ENCODE results near the gene KANSL1L. TPM values are rescaled to one million over a fixed set of nuclear protein-coding genes. Genes with fewer than 3 reads are reported as not detected.

KANSL1L gene
- total RNA-seq, 1 experiment from 2014 or later = 7.4 TPM

DNA sequence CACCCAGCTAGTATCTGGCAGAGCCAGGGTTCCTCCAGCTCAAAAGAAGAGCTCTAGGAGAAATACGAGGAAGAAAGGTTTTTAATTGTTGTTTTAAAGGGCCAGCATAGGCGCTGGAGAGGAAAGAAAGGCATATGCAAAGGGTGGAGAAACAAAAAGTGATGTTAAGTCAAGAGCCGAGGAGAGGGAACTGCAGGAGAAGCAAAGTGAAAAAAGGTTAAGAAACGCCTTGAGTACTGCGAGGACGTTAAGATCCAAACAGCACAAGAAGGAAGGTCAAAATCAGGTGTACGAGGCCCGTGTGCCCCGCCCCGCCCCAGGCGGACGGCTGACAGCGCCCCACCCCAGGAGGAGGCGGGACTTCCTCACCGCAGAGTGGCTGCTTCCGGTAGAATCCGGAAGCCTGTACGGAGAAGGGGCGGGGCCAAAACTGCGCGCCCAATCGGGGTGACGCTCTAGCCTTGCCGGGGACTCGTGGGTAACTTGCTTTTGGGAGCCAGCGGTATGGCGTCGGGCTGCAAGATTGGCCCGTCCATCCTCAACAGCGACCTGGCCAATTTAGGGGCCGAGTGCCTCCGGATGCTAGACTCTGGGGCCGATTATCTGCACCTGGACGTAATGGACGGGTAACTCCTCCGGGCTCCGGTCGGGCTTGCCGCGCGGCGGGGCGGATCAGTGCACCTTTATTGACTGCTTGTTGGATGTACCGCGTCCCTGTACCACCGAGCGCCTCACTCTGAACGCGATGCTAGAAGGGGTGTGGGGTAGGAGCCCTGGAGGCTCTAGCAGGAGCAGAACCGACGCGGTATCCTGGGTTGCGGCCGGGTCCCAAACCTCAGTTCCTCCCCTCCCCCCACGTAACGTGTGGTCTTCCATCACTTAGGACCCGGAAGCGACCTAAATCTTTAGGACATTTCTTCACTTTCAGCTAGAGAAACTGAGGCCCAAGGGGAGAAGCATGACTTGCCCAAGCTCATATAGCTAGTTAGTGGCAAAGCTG lies 168.8 kb downstream of the KANSL1L start, which contains the start of gene RPE:
RPE (plus strand) TSS at position 481 of the 1,000 bp plus-strand sequence; CDS start at position 505, 24 bp downstream.
- intact Hi-C loops (cut with micrococcal nuclease) = loop anchor here (2.0 kb wide), 1 partner anchor 168 kb away; the partner anchor contains the start of gene KANSL1L
- H3K27me3 Mint-ChIP-seq (ENCODE audit: insufficient read depth, unreplicated experiment) = no peaks in the 10 kb centered on the region
- H3K9me3 Mint-ChIP-seq (ENCODE audit: unreplicated experiment) = no peaks in the 10 kb centered on the region
- peak within 1 kb of the TSS; percentile 91 for H3K27ac Mint-ChIP-seq (ENCODE audit: low read depth, unreplicated experiment)
- peak within 1 kb of the TSS; percentile 91 for H3K4me3 Mint-ChIP-seq (ENCODE audit: unreplicated experiment)
- POLR2A ChIA-PET = interaction anchor here (0.7 to 1.9 kb wide), 8 partner anchors 9 to 219 kb away, joined by 3 to 14 read pairs (median 4); partner anchors contain the start of gene KANSL1L
- H3K4me1 Mint-ChIP-seq (ENCODE audit: insufficient read depth, unreplicated experiment) = peaks cover 34% of the 10 kb centered on the region
- TF ChIP-seq, protein P1, sequence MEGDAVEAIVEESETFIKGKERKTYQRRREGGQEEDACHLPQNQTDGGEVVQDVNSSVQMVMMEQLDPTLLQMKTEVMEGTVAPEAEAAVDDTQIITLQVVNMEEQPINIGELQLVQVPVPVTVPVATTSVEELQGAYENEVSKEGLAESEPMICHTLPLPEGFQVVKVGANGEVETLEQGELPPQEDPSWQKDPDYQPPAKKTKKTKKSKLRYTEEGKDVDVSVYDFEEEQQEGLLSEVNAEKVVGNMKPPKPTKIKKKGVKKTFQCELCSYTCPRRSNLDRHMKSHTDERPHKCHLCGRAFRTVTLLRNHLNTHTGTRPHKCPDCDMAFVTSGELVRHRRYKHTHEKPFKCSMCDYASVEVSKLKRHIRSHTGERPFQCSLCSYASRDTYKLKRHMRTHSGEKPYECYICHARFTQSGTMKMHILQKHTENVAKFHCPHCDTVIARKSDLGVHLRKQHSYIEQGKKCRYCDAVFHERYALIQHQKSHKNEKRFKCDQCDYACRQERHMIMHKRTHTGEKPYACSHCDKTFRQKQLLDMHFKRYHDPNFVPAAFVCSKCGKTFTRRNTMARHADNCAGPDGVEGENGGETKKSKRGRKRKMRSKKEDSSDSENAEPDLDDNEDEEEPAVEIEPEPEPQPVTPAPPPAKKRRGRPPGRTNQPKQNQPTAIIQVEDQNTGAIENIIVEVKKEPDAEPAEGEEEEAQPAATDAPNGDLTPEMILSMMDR (IDR thresholded peaks at IDR 0.05; ENCODE audit: unreplicated experiment) = no peak
- no peaks in the 10 kb centered on the region for H3K36me3 Mint-ChIP-seq (ENCODE audit: insufficient read depth, unreplicated experiment)
- TSS peak; percentile 45 for BruUV-seq (replicated peaks)
- peak; percentile 96 for DNase-seq (ENCODE audit: unreplicated experiment)
- CTCF ChIA-PET = interaction anchor here (0.7 to 1.1 kb wide), 3 partner anchors 36 to 268 kb away, joined by 3 to 4 read pairs (median 4); no protein-coding TSS in a partner anchor

DNA sequence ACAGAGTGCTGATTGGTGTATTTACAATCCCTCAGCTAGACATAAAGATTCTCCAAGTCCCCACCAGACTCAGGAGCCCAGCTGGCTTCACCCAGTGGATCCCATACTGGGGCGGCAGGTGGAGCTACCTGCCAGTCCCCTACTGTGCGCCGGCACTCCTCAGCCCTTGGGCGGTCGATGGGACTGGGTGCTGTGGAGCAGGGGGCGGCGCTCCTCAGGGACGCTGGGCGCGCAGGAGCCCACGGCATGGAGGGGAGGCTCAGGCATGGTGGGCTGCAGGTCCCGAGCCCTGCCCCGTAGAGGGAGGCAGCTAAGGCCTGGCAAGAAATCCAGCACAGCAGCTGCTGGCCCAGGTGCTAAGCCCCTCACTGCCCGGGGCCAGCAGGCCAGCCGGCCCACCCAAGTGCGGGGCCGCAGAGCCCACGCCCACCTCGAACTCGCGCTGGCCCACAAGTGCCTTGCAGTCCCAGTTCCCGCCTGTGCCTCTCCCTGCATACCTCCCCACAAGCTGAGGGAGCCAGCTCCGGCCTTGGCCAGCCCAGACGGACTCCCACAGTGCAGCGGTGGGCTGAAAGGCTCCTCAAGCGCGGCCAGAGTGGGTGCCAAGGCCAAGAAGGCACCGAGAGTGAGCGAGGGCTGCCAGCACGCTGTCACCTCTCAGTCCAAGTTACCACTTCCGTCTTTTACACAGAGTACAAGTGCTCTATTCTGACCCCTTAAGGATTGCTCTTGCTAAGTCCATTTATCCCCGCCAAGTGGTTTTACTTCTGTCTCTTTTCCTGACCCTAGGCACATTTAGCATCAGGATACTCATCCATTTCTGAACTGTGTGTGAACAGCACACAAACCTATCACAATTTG lies 170.5 kb downstream of the KANSL1L start:
- BruUV-seq (replicated peaks) = no TSS peak
- Mint-ChIP-seq H3K4me3 (ENCODE audit: unreplicated experiment) (peak overlapping the region; percentile 91), H3K27me3 (ENCODE audit: insufficient read depth, unreplicated experiment) (no peaks in the 10 kb centered on the region), H3K36me3 (ENCODE audit: insufficient read depth, unreplicated experiment) (no peaks in the 10 kb centered on the region), H3K9me3 (ENCODE audit: unreplicated experiment) (no peaks in the 10 kb centered on the region), H3K27ac (ENCODE audit: low read depth, unreplicated experiment) (peak overlapping the region; percentile 91), H3K4me1 (ENCODE audit: insufficient read depth, unreplicated experiment) (peaks cover 24% of the 10 kb centered on the region)
- DNase-seq (ENCODE audit: unreplicated experiment) = no peak
- intact Hi-C loops (cut with micrococcal nuclease) = no loop called here
- ChIA-PET CTCF (interaction anchor here (0.7 to 2.4 kb wide), 4 partner anchors 23 to 576 kb away, joined by 3 to 11 read pairs (median 4); no protein-coding TSS in a partner anchor), POLR2A (no interaction called here)
- TF ChIP-seq, protein P1 (IDR thresholded peaks at IDR 0.05; ENCODE audit: unreplicated experiment) = no peak

DNA sequence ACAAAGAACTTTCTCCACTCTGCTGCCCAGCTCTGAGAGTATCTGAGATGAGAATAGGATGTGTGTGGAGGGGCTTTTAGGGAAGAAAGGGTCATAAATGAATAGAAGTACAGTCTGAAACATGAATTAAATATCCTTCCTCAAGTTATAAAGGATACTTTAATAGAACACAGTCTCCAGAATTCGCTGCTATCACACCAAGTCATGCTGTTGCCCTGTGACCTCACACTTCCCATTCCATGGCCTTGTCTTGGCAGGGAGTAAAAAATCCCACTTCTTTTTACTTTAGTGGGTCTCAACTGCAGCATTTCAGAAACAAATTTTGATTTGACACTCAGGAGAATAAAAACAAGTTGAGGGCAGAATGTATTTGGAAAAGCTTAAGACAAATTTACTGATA lies 172.6 kb downstream of the KANSL1L start:
- Mint-ChIP-seq H3K9me3 (ENCODE audit: unreplicated experiment) (no peaks in the 10 kb centered on the region), H3K36me3 (ENCODE audit: insufficient read depth, unreplicated experiment) (no peaks in the 10 kb centered on the region), H3K4me3 (ENCODE audit: unreplicated experiment) (no peak overlapping the region), H3K4me1 (ENCODE audit: insufficient read depth, unreplicated experiment) (peaks cover 8% of the 10 kb centered on the region), H3K27ac (ENCODE audit: low read depth, unreplicated experiment) (no peak overlapping the region), H3K27me3 (ENCODE audit: insufficient read depth, unreplicated experiment) (no peaks in the 10 kb centered on the region)
- intact Hi-C loops (cut with micrococcal nuclease) = no loop called here
- CTCF ChIA-PET = interaction anchor here (0.5 to 2.4 kb wide), 4 partner anchors 198 to 1825 kb away, joined by 3 to 11 read pairs (median 4); no protein-coding TSS in a partner anchor
- POLR2A ChIA-PET = interaction anchor here (0.6 to 1.9 kb wide), 5 partner anchors 9 to 183 kb away, joined by 3 to 5 read pairs (median 3); partner anchors contain the start of gene KANSL1L
- DNase-seq (ENCODE audit: unreplicated experiment) = no peak
- TF ChIP-seq, protein P1 (IDR thresholded peaks at IDR 0.05; ENCODE audit: unreplicated experiment) = no peak
- no TSS peak for BruUV-seq (replicated peaks)
